Astrocyte (in vitro differentiated cells and primary cell): ENCODE results near the gene SYCE3. TPM values are rescaled to one million over a fixed set of nuclear protein-coding genes. Genes with fewer than 3 reads are reported as not detected.

Source experiments
- DNase-seq: peaks from one replicate; pipeline ENCODE4 v3.0.0-alpha.2; 2010; ENCODE audit warnings: low read depth
- FAIRE-seq: peaks from 2 replicates; lab custom pipeline; 2011; peaks lifted over from hg19 to GRCh38; lab: Jason Lieb, UNC
- H2AFZ ChIP-seq: 2 replicates; pipeline ENCODE4 v1.6.0; 2012; ENCODE audit warnings: low read depth, low read length, inconsistent platforms
- H3K27ac ChIP-seq: 2 replicates; pipeline ENCODE4 v1.5.1; 2011; ENCODE audit warnings: low read depth, low read length, inconsistent platforms
- H3K27me3 ChIP-seq: 2 replicates; pipeline ENCODE4 v1.6.0; 2011; ENCODE audit warnings: low read length, inconsistent platforms; ENCODE audit not compliant: insufficient read depth
- H3K36me3 ChIP-seq: 2 replicates; pipeline ENCODE4 v1.5.1; 2011; ENCODE audit warnings: low read length, inconsistent platforms; ENCODE audit not compliant: insufficient read depth
- H3K4me1 ChIP-seq: 2 replicates; pipeline ENCODE4 v1.5.1; 2011; ENCODE audit warnings: low read length, inconsistent platforms; ENCODE audit not compliant: insufficient read depth
- H3K4me2 ChIP-seq: 2 replicates; pipeline ENCODE4 v1.6.0; 2012; ENCODE audit warnings: low read length, inconsistent platforms
- H3K4me3 ChIP-seq: 2 replicates; pipeline ENCODE4 v1.5.1; 2011; ENCODE audit warnings: low read depth, mild to moderate bottlenecking, low read length, inconsistent platforms; ENCODE audit not compliant: insufficient read depth
- H3K79me2 ChIP-seq: 2 replicates; pipeline ENCODE4 v1.6.0; 2012; ENCODE audit warnings: mild to moderate bottlenecking, low read length, inconsistent platforms; ENCODE audit not compliant: insufficient read depth
- H3K9ac ChIP-seq: 2 replicates; pipeline ENCODE4 v1.6.0; 2012; ENCODE audit warnings: mild to moderate bottlenecking, low read length, inconsistent platforms
- H3K9me3 ChIP-seq: 2 replicates; pipeline ENCODE4 v1.5.1; 2012; ENCODE audit warnings: low read depth, mild to moderate bottlenecking, low read length, inconsistent platforms; ENCODE audit not compliant: insufficient read depth
- H4K20me1 ChIP-seq: 2 replicates; pipeline ENCODE4 v1.6.0; 2012; ENCODE audit warnings: low read length, inconsistent platforms; ENCODE audit not compliant: insufficient read depth
- H3K27ac Mint-ChIP-seq: one replicate; pipeline ENCODE4 v1.8.0; 2021; ENCODE audit warnings: mild to moderate bottlenecking, mixed read lengths; ENCODE audit not compliant: unreplicated experiment
- H3K27me3 Mint-ChIP-seq: one replicate; pipeline ENCODE4 v1.8.0; 2021; ENCODE audit warnings: low read depth, mixed read lengths; ENCODE audit not compliant: unreplicated experiment
- H3K36me3 Mint-ChIP-seq: one replicate; pipeline ENCODE4 v1.8.0; 2021; ENCODE audit warnings: low read depth, mixed read lengths; ENCODE audit not compliant: unreplicated experiment
- H3K4me1 Mint-ChIP-seq: one replicate; pipeline ENCODE4 v1.8.0; 2021; ENCODE audit warnings: low read depth, mixed read lengths; ENCODE audit not compliant: unreplicated experiment
- H3K4me3 Mint-ChIP-seq: one replicate; pipeline ENCODE4 v1.8.0; 2021; ENCODE audit warnings: mild to moderate bottlenecking, moderate library complexity, mixed read lengths; ENCODE audit not compliant: unreplicated experiment
- H3K9me3 Mint-ChIP-seq: one replicate; pipeline ENCODE4 v1.8.0; 2021; ENCODE audit warnings: mild to moderate bottlenecking, mixed read lengths; ENCODE audit not compliant: unreplicated experiment
- CTCF ChIP-seq: IDR thresholded peaks from 2 replicates; pipeline ENCODE4 v1.5.1; 2011; ENCODE audit warnings: low read depth, mild to moderate bottlenecking, inconsistent platforms, low read length, moderate library complexity; ENCODE audit not compliant: insufficient read depth
- EZH2 ChIP-seq: IDR thresholded peaks from 2 replicates; pipeline ENCODE4 v1.6.1; 2012; ENCODE audit warnings: mild to moderate bottlenecking, low read length, inconsistent platforms; ENCODE audit not compliant: insufficient read depth
- total RNA-seq: library from RNA; stranded (reverse); gene quantifications from 2 replicates; pipeline ENCODE4 v1.2.1, GENCODE V29; 2021

Gene SYCE3
- total RNA-seq, 1 donor from 2014 or later, result not detected

- peaks cover 7% of the 10 kb centered on the region for H3K36me3 Mint-ChIP-seq
- H2AFZ ChIP-seq, result peak overlapping the region; percentile 71
- H3K4me3 Mint-ChIP-seq, result peak overlapping the region; percentile 81
- H3K27me3 ChIP-seq, result peaks cover 22% of the 10 kb centered on the region
- peaks cover 31% of the 10 kb centered on the region for H3K4me1 ChIP-seq
- peaks cover 4% of the 10 kb centered on the region for H3K4me1 Mint-ChIP-seq
- H3K27me3 Mint-ChIP-seq, result no peaks in the 10 kb centered on the region
- H3K27ac ChIP-seq, result no peak overlapping the region
- peak overlapping the region; percentile 74 for H3K9ac ChIP-seq
- H4K20me1 ChIP-seq, result peaks cover 42% of the 10 kb centered on the region
- peak overlapping the region; percentile 66 for H3K27ac Mint-ChIP-seq
- H3K4me2 ChIP-seq, result peak overlapping the region; percentile 99
- H3K79me2 ChIP-seq, result peaks cover 36% of the 10 kb centered on the region
- peaks cover 3% of the 10 kb centered on the region for H3K9me3 Mint-ChIP-seq
- H3K4me3 ChIP-seq, result peak overlapping the region; percentile 72
- no peak for DNase-seq
- no peak for TF ChIP-seq CTCF
- TF ChIP-seq EZH2, result no peak
- no peak for FAIRE-seq
- H3K36me3 ChIP-seq, result no peaks in the 10 kb centered on the region
- no peaks in the 10 kb centered on the region for H3K9me3 ChIP-seq
These were observed 35.6 kb downstream of the SYCE3 start for GRCh38 chr22:50526834-50527801.

GRCh38 chr22:50526108-50526833 lies 36.4 kb downstream of the SYCE3 start:
- peak overlapping the region; percentile 81 for H3K4me3 Mint-ChIP-seq
- peaks cover 3% of the 10 kb centered on the region for H3K9me3 Mint-ChIP-seq
- H3K36me3 Mint-ChIP-seq, result peaks cover 7% of the 10 kb centered on the region

More at GRCh38 chr22:50526108-50526833, 36.4 kb downstream of the SYCE3 start:
- peak overlapping the region; percentile 99 for H3K4me2 ChIP-seq
- TF ChIP-seq CTCF, result no peak
- no peak for TF ChIP-seq EZH2
- peaks cover 42% of the 10 kb centered on the region for H4K20me1 ChIP-seq
- Mint-ChIP-seq H3K4me1 (peaks cover 4% of the 10 kb centered on the region), H3K27me3 (no peaks in the 10 kb centered on the region), H3K27ac (peak overlapping the region; percentile 66)
- H3K79me2 ChIP-seq, result peaks cover 36% of the 10 kb centered on the region
- peak overlapping the region; percentile 21 for H3K27ac ChIP-seq
- peak overlapping the region; percentile 72 for H3K4me3 ChIP-seq
- FAIRE-seq (no peak), DNase-seq (peak; percentile 54)
- no peaks in the 10 kb centered on the region for H3K9me3 ChIP-seq
- no peaks in the 10 kb centered on the region for H3K36me3 ChIP-seq
- H3K4me1 ChIP-seq, result peaks cover 30% of the 10 kb centered on the region
- H3K9ac ChIP-seq, result peak overlapping the region; percentile 74
- H2AFZ ChIP-seq, result peak overlapping the region; percentile 83
- H3K27me3 ChIP-seq, result peaks cover 21% of the 10 kb centered on the region
